Activated B cell treated with CpG ODN at 0.5 μM for 24 hours (primary cell): ENCODE results near the gene GPI. TPM values are rescaled to one million over a fixed set of nuclear protein-coding genes. Genes with fewer than 3 reads are reported as not detected.
A peak's percentile ranks its signal among the peaks of the same experiment; 100 is the strongest.

ENCODE experiments used
- ATAC-seq: fragments of 200-7000 bp; cut with Tn5 transposase; one replicate; pipeline ENCODE4 v1.10.0; 2021; ENCODE audit warnings: low read depth, mild to moderate bottlenecking, moderate library complexity
- CTCF ChIA-PET: fragments of 350-600 bp; sonication (Branson Sonifier 250); formaldehyde crosslinking; loops from one replicate; lab custom pipeline; 2021; ENCODE audit warnings: antibody characterized with exemption; lab: Charles Lee
- POLR2A ChIA-PET: fragments of 350-600 bp; sonication (Branson Sonifier 250); formaldehyde crosslinking; loops from one replicate; lab custom pipeline; 2021; ENCODE audit warnings: antibody characterized with exemption; lab: Charles Lee
- DNase-seq: peaks from one replicate; pipeline ENCODE4 v3.0.0; 2022
- H3K27ac Mint-ChIP-seq: one replicate; pipeline ENCODE4 v1.8.0; 2020; ENCODE audit warnings: mixed read lengths
- H3K27me3 Mint-ChIP-seq: one replicate; pipeline ENCODE4 v1.8.0; 2021; ENCODE audit warnings: mixed read lengths
- H3K36me3 Mint-ChIP-seq: one replicate; pipeline ENCODE4 v1.8.0; 2021; ENCODE audit warnings: low read depth, mixed read lengths
- H3K4me1 Mint-ChIP-seq: one replicate; pipeline ENCODE4 v1.8.0; 2021; ENCODE audit warnings: mixed read lengths
- H3K4me3 Mint-ChIP-seq: one replicate; pipeline ENCODE4 v1.8.0; 2020; ENCODE audit warnings: mild to moderate bottlenecking, mixed read lengths
- H3K9me3 Mint-ChIP-seq: one replicate; pipeline ENCODE4 v1.8.0; 2020; ENCODE audit warnings: mixed read lengths
- intact Hi-C: fragments of 100-400 bp; cut with micrococcal nuclease; formaldehyde crosslinking; loops from one replicate; pipeline ENCODE4 v1.15.1; 2024
- total RNA-seq: library from RNA; stranded (reverse); gene quantifications from 2 replicates; pipeline ENCODE4 v1.2.3, GENCODE V29; 2022
- TF ChIP-seq, protein P1 (sequence below): fragments of 200-600 bp; IDR thresholded peaks from one replicate; pipeline ENCODE4 v1.8.0; 2022; ENCODE audit warnings: antibody characterized with exemption, mild to moderate bottlenecking

GPI gene
- total RNA-seq, 1 donor from 2014 or later: 144 TPM

DNA sequence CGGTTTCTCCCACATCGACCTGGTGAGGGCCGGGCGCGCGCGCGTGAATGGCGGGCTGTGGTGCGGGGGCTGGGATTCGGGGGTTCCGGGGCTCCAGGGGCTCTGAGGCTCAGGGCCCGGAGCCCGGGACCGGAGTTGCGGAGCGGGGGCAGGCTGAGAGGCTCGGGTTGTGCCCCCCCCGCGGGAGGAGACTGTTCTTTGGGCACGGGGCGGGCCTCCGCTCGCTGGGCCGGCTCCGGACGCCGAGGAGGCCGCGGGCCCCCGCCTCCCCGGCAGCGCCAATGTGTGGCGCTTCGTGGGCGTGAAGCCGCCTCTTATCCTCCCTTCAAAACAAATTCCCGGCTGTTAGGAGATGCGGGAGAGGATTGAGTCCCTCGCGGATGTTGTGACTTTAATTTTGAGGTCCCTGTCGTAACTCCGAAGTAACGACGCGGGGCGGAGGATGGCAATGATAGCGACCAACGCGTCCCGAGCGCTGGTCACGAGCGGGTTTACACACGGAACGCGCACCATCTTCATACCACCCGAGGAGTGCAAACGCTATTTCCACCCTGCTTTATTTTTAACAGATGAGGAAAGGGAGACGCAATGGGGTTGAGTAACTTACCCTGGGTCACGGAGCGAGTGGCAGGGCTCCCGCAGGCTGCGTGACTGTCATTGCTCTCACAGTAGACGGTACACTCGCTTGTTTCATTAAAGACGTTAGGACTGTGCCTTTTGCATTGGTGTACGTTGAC, 63.7 kb downstream of the GPI start:
- ATAC-seq: peak; percentile 49
- TF ChIP-seq, protein P1, sequence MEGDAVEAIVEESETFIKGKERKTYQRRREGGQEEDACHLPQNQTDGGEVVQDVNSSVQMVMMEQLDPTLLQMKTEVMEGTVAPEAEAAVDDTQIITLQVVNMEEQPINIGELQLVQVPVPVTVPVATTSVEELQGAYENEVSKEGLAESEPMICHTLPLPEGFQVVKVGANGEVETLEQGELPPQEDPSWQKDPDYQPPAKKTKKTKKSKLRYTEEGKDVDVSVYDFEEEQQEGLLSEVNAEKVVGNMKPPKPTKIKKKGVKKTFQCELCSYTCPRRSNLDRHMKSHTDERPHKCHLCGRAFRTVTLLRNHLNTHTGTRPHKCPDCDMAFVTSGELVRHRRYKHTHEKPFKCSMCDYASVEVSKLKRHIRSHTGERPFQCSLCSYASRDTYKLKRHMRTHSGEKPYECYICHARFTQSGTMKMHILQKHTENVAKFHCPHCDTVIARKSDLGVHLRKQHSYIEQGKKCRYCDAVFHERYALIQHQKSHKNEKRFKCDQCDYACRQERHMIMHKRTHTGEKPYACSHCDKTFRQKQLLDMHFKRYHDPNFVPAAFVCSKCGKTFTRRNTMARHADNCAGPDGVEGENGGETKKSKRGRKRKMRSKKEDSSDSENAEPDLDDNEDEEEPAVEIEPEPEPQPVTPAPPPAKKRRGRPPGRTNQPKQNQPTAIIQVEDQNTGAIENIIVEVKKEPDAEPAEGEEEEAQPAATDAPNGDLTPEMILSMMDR: no peak
- ChIA-PET CTCF (interaction anchor here (1.8 kb wide), 1 partner anchor 70 kb away, joined by 6 read pairs; no protein-coding TSS in a partner anchor), POLR2A (interaction anchor here (0.6 to 1.9 kb wide), 5 partner anchors 23 to 72 kb away, joined by 3 to 9 read pairs (median 4); partner anchors contain the start of genes GPI and PDCD2L)
- intact Hi-C loops: loop anchor here (1.0 to 5.0 kb wide), 5 partner anchors 69 to 1056 kb away; partner anchors contain the start of genes CEBPG, SCGB2B2 and ZNF302
- H3K4me3 Mint-ChIP-seq: peak overlapping the region; percentile 96
- peak overlapping the region; percentile 93 for H3K27ac Mint-ChIP-seq
- H3K4me1 Mint-ChIP-seq: peaks cover 35% of the 10 kb centered on the region
- DNase-seq: no peak
- H3K36me3 Mint-ChIP-seq: peaks cover 37% of the 10 kb centered on the region
- H3K27me3 Mint-ChIP-seq: no peaks in the 10 kb centered on the region
- no peaks in the 10 kb centered on the region for H3K9me3 Mint-ChIP-seq

DNA sequence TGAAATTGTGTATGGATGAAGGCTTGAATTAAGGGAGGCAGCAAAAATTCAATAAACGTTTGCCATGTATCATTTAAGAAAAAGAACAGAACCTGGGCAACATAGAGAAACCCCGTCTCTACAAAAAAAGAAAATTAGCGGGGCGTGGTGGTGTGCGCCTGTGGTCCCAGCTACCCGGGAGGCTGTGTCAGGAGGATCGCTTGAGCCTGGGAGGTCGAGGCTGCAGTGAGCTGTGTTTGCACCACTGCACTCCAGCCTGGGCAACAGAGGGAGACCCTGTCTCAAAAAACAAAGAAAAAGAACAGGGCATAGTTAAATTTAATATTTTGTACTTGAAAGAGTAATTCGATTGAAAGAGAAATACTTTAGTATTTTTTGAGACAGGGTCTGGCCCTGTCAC, 64.6 kb downstream of the GPI start:
- H3K27ac Mint-ChIP-seq: no peak overlapping the region
- peak overlapping the region; percentile 96 for H3K4me3 Mint-ChIP-seq
- ATAC-seq (no peak), DNase-seq (no peak)
- peaks cover 35% of the 10 kb centered on the region for H3K4me1 Mint-ChIP-seq
- no peaks in the 10 kb centered on the region for H3K9me3 Mint-ChIP-seq
- ChIA-PET CTCF (interaction anchor here (1.8 kb wide), 1 partner anchor 70 kb away, joined by 6 read pairs; no protein-coding TSS in a partner anchor), POLR2A (interaction anchor here (0.9 kb wide), 1 partner anchor 160 kb away, joined by 3 read pairs; no protein-coding TSS in a partner anchor)
- no peaks in the 10 kb centered on the region for H3K27me3 Mint-ChIP-seq
- intact Hi-C loops: loop anchor here (2.0 to 5.0 kb wide), 2 partner anchors 71 to 1057 kb away; partner anchors contain the start of gene CEBPG
- TF ChIP-seq, protein P1: no peak
- peaks cover 36% of the 10 kb centered on the region for H3K36me3 Mint-ChIP-seq

DNA sequence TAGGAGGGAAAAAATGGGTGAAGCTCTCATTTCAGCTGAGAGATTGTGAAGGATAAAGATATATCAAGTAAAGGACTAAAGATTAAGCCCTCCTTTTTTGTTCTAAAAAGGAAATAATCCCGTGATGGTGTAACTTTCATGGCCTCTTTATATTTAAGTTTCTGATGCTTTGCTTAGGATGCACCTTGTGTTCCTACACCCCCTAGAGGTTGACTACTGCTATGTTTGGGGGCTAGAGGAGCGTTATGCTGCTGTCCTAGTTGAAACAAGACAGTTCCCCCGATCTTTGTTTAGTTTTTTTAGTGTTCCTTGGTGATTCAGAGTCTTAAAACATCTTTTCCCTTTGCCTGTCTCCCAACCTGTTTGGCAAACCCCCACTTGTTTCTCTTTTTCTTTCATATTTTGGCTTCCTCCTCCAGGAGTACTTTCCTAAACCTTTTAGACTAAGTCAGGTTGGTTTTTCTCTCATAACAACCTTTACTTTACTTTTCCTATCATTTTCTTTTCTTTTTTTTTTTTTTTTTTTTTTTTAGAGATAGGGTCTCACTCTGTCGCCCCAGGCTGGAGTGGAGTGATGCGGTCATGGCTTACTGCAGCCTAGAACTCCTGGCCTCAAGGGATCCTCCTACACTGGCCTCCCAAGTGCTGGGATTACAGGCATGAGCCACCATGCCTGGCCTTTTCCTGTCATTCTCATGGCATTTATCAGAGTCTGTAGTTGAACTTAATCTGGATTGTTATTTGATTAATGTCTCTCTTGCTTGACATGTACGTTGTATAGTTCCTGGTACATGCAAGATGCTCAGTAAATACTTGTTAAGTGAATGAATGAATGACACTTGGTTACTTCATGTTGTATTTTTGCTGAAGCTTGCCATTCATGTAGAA, 66.0 kb downstream of the GPI start:
- intact Hi-C loops: loop anchor here (1.0 kb wide), 1 partner anchor 27 kb away; the partner anchor contains the start of gene PDCD2L
- no peaks in the 10 kb centered on the region for H3K27me3 Mint-ChIP-seq
- TF ChIP-seq, protein P1: peak; percentile 16
- peak overlapping the region; percentile 20 for H3K4me3 Mint-ChIP-seq
- ChIA-PET POLR2A (interaction anchor here (0.9 kb wide), 1 partner anchor 161 kb away, joined by 3 read pairs; no protein-coding TSS in a partner anchor), CTCF (interaction anchor here (1.8 kb wide), 1 partner anchor 72 kb away, joined by 6 read pairs; no protein-coding TSS in a partner anchor)
- H3K36me3 Mint-ChIP-seq: peaks cover 46% of the 10 kb centered on the region
- H3K4me1 Mint-ChIP-seq: peaks cover 35% of the 10 kb centered on the region
- ATAC-seq (peak; percentile 47), DNase-seq (no peak)
- no peaks in the 10 kb centered on the region for H3K9me3 Mint-ChIP-seq
- peak overlapping the region; percentile 36 for H3K27ac Mint-ChIP-seq

DNA sequence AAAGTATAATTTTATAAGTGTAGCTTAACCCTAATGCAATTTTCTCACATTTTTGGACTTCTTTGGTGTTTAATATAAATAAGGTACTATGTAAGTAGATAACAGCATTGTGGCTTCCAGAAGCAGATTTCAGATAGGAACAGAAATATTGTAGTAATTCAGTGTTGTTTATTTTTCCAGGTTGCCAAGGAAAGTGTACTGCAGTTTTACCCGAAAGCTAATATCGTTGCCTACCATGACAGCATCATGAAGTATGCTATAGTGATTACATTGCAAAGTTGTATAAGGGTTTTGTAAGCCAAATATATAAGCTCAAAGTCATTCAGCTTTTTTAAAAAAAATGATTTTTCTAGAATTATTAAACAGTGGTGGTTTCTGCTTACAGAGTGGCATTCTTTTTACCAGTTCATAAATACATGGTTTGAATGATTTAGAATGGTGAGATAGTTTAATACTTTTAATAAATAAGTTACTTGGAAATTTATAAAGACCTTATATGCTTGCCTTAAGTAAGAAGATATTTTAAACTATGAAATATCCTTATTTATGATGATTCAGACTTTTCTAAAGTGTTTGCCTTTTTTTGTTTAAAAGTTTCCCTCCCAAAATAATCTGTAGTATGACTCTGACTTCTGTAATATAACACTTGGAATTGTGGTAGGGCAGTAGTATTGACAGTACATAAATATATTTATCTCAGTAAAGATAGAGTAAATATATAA, 66.8 kb downstream of the GPI start:
- no peaks in the 10 kb centered on the region for H3K27me3 Mint-ChIP-seq
- intact Hi-C loops: no loop called here
- peaks cover 35% of the 10 kb centered on the region for H3K4me1 Mint-ChIP-seq
- DNase-seq (no peak), ATAC-seq (no peak)
- H3K27ac Mint-ChIP-seq: no peak overlapping the region
- peaks cover 51% of the 10 kb centered on the region for H3K36me3 Mint-ChIP-seq
- no peak overlapping the region for H3K4me3 Mint-ChIP-seq
- no peaks in the 10 kb centered on the region for H3K9me3 Mint-ChIP-seq
- ChIA-PET POLR2A (no interaction called here), CTCF (no interaction called here)
- TF ChIP-seq, protein P1: no peak
